Stimulated activated CD8-positive, alpha-beta memory T cell treated with anti-CD3 and anti-CD28 coated beads, Interleukin-2, amount 100 ng/mL, for 1 hour (primary cell): ENCODE data around the gene EHD1.

Source experiments
- DNase-seq, 2 donors: peaks; one replicate each; pipeline ENCODE4 v3.0.0-alpha.2; 2020; ENCODE audit warnings: low read depth in 2 of 2

The EHD1 gene

GRCh38 chr11:64872790-64873488, 5.5 kb downstream of the EHD1 start:
- no peak for DNase-seq

- DNase-seq, result no peak
Measured at GRCh38 chr11:64871492-64871891, 6.9 kb downstream of the EHD1 start.

GRCh38 chr11:64870893-64871466, 7.4 kb downstream of the EHD1 start:
- no peak for DNase-seq

- no peak for DNase-seq
Measured at GRCh38 chr11:64870176-64870892, 8.1 kb downstream of the EHD1 start.

- DNase-seq, result no peak
Measured at GRCh38 chr11:64869571-64870175, 8.7 kb downstream of the EHD1 start.

- no peak for DNase-seq
Measured at GRCh38 chr11:64868904-64869570, 9.4 kb downstream of the EHD1 start.

- no peak for DNase-seq
Measured at GRCh38 chr11:64867748-64868462, 10.5 kb downstream of the EHD1 start.

- no peak for DNase-seq
Measured at GRCh38 chr11:64866173-64866491, 12.3 kb downstream of the EHD1 start.

- DNase-seq, result no peak
Measured at GRCh38 chr11:64865286-64866172, 12.9 kb downstream of the EHD1 start.

- no peak for DNase-seq
Measured at GRCh38 chr11:64864473-64865285, 13.7 kb downstream of the EHD1 start.

GRCh38 chr11:64864135-64864472, 14.3 kb downstream of the EHD1 start:
- DNase-seq, result no peak

- no peak for DNase-seq
Measured at GRCh38 chr11:64863391-64864060, 14.9 kb downstream of the EHD1 start.

GRCh38 chr11:64862987-64863390, 15.4 kb downstream of the EHD1 start:
- no peak for DNase-seq

GRCh38 chr11:64861227-64861975, 17.0 kb downstream of the EHD1 start:
- DNase-seq, result no peak

GRCh38 chr11:64859542-64860414, 18.6 kb downstream of the EHD1 start:
- no peak for DNase-seq

GRCh38 chr11:64858467-64859263, 19.8 kb downstream of the EHD1 start:
- DNase-seq, result no peak

GRCh38 chr11:64857485-64857884, 20.9 kb downstream of the EHD1 start:
- DNase-seq, result no peak
